GM15510 (cell line): ENCODE data around the gene TMIGD1.

Source experiments
- POLR2A ChIP-seq: IDR thresholded peaks from 3 replicates; pipeline ENCODE4 v1.6.1; 2011; ENCODE audit warnings: borderline replicate concordance; ENCODE audit not compliant: insufficient read length; ENCODE audit errors: extremely low read depth

TMIGD1 gene

GRCh38 chr17:30368912-30369720, 35.3 kb upstream of the TMIGD1 start:
- TF ChIP-seq POLR2A: no peak

DNA sequence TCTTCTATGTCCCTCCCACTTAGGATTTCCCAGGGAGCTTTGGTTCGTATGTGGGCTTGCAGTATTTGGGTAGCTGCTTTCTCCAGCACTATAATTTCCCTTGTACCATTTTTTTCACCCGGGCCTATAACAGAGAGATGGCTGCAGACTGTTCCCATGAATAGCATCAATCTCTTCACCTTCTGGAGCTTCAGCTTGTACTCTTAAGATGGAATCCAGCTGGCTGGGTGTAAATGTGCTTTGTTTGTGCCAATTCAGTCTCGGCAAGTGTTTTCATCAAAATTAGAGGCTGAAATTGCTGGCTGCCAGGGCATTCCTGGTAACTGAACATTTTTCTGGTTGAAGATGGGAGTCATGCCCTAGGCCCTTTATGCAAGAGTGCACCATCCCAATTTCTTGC, 32.7 kb upstream of the TMIGD1 start:
- TF ChIP-seq POLR2A: no peak

DNA sequence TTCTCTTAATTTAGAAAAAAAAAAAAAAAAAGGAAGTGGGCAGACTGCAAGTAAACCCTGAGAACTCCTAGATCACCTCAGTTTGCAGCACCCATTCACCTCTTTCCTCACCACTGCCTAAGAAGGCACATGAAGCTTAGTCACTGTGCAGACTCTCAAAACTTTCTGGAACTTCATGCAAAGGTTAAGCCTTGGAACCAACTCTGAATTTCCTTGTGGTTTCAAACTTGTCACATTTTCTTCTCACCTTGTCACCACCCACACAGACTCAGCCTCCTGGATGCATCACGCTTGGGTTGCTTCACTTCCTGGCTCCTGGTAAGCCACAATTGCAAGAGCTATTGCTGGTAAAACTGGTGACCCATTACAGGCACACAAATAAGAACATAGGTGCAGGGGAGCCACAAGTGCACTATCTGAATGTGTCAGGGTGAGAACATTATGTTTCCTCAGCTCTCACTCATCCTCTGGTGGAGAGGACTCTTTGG, 29.9 kb upstream of the TMIGD1 start:
- no peak for TF ChIP-seq POLR2A

DNA sequence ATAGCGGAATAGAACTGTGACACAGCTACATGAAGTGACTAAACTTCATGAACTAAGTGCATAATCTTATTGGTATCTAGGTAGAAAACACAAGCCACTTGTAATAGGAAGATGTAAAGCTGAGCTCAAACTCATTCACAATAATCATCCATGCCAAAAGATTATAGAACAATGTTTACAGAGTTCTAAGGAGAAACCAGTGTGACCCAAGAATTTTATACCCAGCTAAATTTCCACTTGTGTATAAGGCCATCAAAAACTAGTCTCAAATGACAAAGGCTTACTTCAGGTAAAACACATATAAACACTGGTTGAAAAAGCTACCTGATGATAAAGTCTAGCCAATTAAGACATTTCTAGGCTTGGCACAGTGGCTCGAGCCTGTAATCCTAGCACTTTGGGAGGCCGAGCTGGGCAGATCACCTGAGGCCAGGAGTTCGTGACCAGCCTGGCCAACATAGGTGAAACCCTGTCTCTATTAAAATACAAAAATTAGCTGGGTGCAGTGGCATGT, 28.0 kb upstream of the TMIGD1 start:
- TF ChIP-seq POLR2A: no peak

- TF ChIP-seq POLR2A: no peak
These were observed 26.4 kb upstream of the TMIGD1 start for GRCh38 chr17:30360086-30360808.

DNA sequence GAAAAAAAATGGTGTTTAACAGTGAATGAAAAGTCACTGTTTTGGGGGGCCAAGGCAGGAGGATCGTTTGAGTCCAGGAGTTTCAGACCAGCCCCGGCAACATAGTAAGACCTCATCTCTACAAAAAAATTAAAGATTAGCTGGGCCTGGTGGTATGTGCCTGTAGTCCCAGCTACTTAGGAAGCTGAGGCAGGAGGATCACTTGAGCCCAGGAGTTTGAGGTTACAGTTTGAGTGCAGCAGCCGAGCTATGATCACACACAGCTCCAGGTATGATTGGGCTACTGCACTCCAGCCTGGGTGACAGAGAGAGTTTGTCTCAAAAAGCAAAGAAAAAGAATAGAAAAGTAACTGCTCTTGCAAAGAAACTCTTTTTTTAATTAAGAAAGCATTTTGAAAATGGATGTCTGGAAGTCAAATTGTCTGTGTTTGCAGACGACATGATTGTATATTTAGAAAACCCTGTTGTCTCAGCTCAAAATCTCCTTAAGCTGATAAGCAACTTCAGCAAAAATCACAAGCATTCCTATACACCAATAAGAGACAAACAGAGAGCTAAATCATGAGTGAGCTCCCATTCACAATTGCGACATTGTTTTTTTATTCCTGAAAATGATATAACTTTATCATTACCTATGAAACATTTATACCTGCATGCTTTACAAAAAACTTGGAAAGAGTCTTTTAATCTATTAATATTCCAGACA, 24.4 kb upstream of the TMIGD1 start:
- no peak for TF ChIP-seq POLR2A

GRCh38 chr17:30357476-30357875, 23.6 kb upstream of the TMIGD1 start:
- TF ChIP-seq POLR2A: no peak

GRCh38 chr17:30354701-30355100, 20.8 kb upstream of the TMIGD1 start:
- TF ChIP-seq POLR2A: no peak

GRCh38 chr17:30352240-30352814, 18.5 kb upstream of the TMIGD1 start:
- TF ChIP-seq POLR2A: no peak

- TF ChIP-seq POLR2A: no peak
These were observed 17.9 kb upstream of the TMIGD1 start for GRCh38 chr17:30351735-30352134.

DNA sequence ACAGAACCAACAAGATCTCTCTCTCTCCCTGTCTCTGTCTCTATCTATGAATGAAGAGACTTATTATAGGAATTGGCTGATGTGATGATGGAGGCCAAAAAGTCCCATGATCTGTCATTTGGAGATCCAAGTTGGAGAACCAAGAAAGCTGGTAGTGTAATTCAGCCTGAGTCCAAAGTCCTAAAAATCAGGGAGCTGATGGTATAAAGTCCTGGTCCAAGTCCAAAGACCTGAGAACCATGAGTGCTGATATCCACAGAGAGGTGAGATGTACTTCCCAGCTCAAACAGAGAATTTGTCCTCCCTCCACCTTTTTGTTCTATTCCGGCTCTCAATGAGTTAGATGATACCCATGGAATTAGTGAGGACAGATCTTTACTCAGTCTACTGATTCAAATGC, 15.4 kb upstream of the TMIGD1 start:
- TF ChIP-seq POLR2A: no peak

GRCh38 chr17:30347488-30347887, 13.6 kb upstream of the TMIGD1 start:
- no peak for TF ChIP-seq POLR2A

GRCh38 chr17:30346221-30346795, 12.5 kb upstream of the TMIGD1 start:
- TF ChIP-seq POLR2A: no peak

GRCh38 chr17:30345527-30346075, 11.7 kb upstream of the TMIGD1 start:
- no peak for TF ChIP-seq POLR2A
